ENCODE data around the gene COL2A1. TPM values are rescaled to one million over a fixed set of nuclear protein-coding genes. Genes with fewer than 3 reads are reported as not detected.

The COL2A1 gene
- total and polyA plus RNA-seq, 2 donors (not counting 3 experiments of a cell fraction or from before 2014, with no cell fraction given), result not detected

DNA sequence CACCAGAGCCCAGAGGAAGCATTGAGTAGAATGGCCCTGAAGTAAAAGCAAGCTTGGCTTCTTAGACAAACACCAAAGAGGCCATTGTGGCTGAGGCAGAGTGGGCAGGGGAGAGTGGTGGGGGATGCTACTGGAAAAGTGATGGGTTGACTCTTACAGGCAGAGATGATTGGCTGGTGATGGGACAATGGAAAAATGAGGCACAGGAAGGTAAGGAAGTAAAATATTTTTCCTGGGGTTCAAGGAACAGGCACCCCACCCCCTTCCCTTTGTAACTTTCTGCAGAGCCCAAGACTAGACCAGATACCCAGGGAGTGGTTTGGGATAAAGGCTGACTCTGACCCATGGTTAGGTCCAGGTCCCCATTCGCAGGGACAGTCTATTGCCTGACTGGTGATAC is 34.9 kb upstream of the COL2A1 start:
- Histone ChIP-seq H2AFZ (ENCODE audit: low read depth, low read length) (no peak overlapping the region), H3K36me3 (ENCODE audit: control insufficient read depth in 2 of 2, extremely low read depth in 1 of 2, insufficient read depth in 2 of 2, low read length in 2 of 2) (no peaks in the 10 kb centered on the region), H4K20me1 (replicated peaks; ENCODE audit: control insufficient read depth, extremely low read depth, insufficient read depth, low read length) (no peaks in the 10 kb centered on the region), H3K9me3 (replicated peaks; ENCODE audit: control insufficient read depth, insufficient read depth, low read length) (no peaks in the 10 kb centered on the region), H3K4me2 (ENCODE audit: insufficient read depth, low read length) (no peak overlapping the region), H3K9me1 (replicated peaks; ENCODE audit: control insufficient read depth, extremely low read depth, insufficient read depth, low read length) (no peaks in the 10 kb centered on the region), H3K27me3 (ENCODE audit: control insufficient read depth in 2 of 2, insufficient read depth in 2 of 2, low read length in 2 of 2) (no peaks in the 10 kb centered on the region), H3K9ac (replicated peaks; ENCODE audit: extremely low read depth, insufficient read depth, low read length) (no peak overlapping the region), H3K4me3 (replicated peaks in 1 of 3; ENCODE audit: insufficient read depth in 1 of 3, low read depth in 1 of 3, low read length in 3 of 3) (no peak overlapping the region), H3K4me1 (ENCODE audit: control insufficient read depth, extremely low read depth, insufficient read depth, low read length) (no peaks in the 10 kb centered on the region), H3K27ac (ENCODE audit: insufficient read depth, low read depth, low read length) (no peak overlapping the region), H3K79me2 (ENCODE audit: control insufficient read depth, insufficient read depth, low read length) (no peaks in the 10 kb centered on the region)
- TF ChIP-seq POLR2A (IDR thresholded peaks at IDR 0.05; ENCODE audit: low read depth, low read length) (no peak), POLR2AphosphoS5 (IDR thresholded peaks at IDR 0.05; ENCODE audit: insufficient read depth, low read depth, low read length) (no peak), EZH2 (IDR thresholded peaks at IDR 0.05; ENCODE audit: borderline replicate concordance, low read depth, low read length, severe bottlenecking) (no peak), GATA2 (IDR thresholded peaks at IDR 0.05; ENCODE audit: insufficient read depth, insufficient read length, low read depth, low read length) (no peak), FOS (IDR thresholded peaks at IDR 0.05; ENCODE audit: borderline replicate concordance, insufficient read depth, low read length) (no peak), JUN (IDR thresholded peaks at IDR 0.05; ENCODE audit: borderline replicate concordance, insufficient read depth, insufficient read length, low read depth) (no peak)
- TF ChIP-seq, protein P1, sequence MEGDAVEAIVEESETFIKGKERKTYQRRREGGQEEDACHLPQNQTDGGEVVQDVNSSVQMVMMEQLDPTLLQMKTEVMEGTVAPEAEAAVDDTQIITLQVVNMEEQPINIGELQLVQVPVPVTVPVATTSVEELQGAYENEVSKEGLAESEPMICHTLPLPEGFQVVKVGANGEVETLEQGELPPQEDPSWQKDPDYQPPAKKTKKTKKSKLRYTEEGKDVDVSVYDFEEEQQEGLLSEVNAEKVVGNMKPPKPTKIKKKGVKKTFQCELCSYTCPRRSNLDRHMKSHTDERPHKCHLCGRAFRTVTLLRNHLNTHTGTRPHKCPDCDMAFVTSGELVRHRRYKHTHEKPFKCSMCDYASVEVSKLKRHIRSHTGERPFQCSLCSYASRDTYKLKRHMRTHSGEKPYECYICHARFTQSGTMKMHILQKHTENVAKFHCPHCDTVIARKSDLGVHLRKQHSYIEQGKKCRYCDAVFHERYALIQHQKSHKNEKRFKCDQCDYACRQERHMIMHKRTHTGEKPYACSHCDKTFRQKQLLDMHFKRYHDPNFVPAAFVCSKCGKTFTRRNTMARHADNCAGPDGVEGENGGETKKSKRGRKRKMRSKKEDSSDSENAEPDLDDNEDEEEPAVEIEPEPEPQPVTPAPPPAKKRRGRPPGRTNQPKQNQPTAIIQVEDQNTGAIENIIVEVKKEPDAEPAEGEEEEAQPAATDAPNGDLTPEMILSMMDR (IDR thresholded peaks at IDR 0.05; ENCODE audit: extremely low read depth in 1 of 2, insufficient read depth in 1 of 2, low read depth in 1 of 2, low read length in 2 of 2), result no peak
- TF ChIP-seq, protein P2, sequence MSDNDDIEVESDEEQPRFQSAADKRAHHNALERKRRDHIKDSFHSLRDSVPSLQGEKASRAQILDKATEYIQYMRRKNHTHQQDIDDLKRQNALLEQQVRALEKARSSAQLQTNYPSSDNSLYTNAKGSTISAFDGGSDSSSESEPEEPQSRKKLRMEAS (IDR thresholded peaks at IDR 0.05; ENCODE audit: insufficient read depth, insufficient read length), result no peak
- ChIA-PET POLR2A (no interaction called here), CTCF (no interaction called here)
- dilution Hi-C loops (cut with MboI; ENCODE audit: extremely low pct_ligation_motif_present, low sequenced_read_pairs) (no loop called here), intact Hi-C loops (cut with micrococcal nuclease) (no loop called here)
- DNase-seq (ENCODE audit: low read depth, low spot score) (no peak), FAIRE-seq (no peak)
- no TSS peak for BruUV-seq (replicated peaks)

Measured in endothelial cell of umbilical vein (primary cell).